GM21723 (cell line): ENCODE results near the gene ATRNL1.

Experiments
- ATAC-seq: cut with Tn5 transposase; IDR thresholded peaks from one replicate; pipeline ENCODE4 v1.9.1; 2021; ENCODE audit warnings: mild to moderate bottlenecking, moderate library complexity; ENCODE audit not compliant: unreplicated experiment

ATRNL1 gene

DNA sequence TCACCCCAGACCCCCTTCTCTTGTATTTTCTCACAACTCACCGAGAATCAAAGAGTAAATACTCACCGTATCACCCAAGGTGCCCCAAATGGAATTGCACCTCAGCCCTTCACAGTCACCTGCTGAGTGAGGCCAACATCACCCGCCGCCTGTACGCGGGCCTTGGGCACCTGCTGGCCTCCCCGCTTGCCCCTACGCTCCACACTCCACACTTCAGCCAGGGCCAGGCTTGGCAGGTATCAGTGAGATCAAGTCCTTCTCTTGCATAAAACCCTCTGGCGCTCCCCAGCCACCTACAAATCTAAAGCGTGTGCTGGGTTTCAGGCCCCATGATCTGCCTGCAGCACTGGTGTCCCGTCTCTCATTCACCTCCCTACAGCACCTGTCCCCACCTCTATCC, 879.3 kb downstream of the ATRNL1 start:
- no peak for ATAC-seq

DNA sequence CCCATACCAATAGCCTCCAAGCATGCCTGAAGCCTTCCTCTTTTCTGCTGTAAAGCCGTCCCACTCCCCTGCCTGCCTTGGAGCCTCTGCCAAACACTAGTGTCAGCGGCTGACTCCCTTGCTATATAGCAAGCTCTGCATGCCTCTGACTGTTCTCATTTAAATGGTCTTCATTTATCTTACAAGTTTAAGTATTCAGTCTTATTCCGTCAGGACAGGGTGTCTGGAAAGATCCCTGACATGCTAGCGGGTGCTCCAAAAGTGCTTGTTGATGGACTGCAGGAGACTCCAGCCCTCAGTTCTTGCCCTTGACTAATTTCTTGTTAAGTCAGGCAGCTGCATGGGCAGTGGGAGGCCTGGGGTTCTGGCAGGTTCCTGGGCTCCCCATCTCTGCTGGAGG, 881.2 kb downstream of the ATRNL1 start:
- no peak for ATAC-seq

DNA sequence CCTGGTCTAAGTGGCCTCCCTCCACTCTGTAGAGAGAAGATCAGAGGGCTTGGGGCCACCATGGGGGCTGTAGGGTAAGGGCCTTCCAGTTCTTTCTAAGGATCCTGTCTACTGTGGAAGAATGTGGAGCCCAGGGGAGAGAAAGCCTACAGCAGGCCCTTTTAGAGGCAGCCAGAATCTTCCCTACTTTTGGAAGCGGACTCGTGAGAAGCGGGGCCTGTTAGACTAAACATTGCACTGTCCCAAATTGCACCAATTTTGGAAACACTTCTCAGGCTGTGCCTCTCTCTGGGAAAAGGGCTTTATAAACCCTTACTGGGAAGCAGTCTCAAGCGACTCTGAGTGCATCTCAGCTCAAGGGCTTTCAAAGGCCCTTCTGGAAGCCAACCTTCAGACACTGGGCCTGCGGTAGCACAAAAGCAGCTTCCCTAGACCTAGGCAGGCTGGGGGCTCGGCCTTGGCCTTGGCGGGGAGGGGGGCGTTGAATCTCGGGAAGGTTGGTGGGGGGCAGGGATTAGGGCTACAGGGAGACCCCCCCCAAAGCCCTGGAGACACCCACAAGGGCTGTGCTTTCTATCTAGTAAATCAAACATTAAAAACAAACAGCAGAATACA, 881.8 kb downstream of the ATRNL1 start:
- ATAC-seq: no peak

GRCh38 chr10:115975506-115975905, 882.3 kb downstream of the ATRNL1 start:
- no peak for ATAC-seq

- no peak for ATAC-seq
These were observed 883.2 kb downstream of the ATRNL1 start for GRCh38 chr10:115976342-115976741.

- no peak for ATAC-seq
These were observed 884.7 kb downstream of the ATRNL1 start for GRCh38 chr10:115977855-115978254.

- ATAC-seq: no peak
These were observed 886.4 kb downstream of the ATRNL1 start for GRCh38 chr10:115979576-115979975.

- no peak for ATAC-seq
These were observed 887.3 kb downstream of the ATRNL1 start for GRCh38 chr10:115980470-115980869.

- ATAC-seq: no peak
These were observed 887.9 kb downstream of the ATRNL1 start for GRCh38 chr10:115981081-115981480.

- no peak for ATAC-seq
These were observed 888.9 kb downstream of the ATRNL1 start for GRCh38 chr10:115982076-115982475.

GRCh38 chr10:115982526-115982925, 889.4 kb downstream of the ATRNL1 start:
- ATAC-seq: no peak

DNA sequence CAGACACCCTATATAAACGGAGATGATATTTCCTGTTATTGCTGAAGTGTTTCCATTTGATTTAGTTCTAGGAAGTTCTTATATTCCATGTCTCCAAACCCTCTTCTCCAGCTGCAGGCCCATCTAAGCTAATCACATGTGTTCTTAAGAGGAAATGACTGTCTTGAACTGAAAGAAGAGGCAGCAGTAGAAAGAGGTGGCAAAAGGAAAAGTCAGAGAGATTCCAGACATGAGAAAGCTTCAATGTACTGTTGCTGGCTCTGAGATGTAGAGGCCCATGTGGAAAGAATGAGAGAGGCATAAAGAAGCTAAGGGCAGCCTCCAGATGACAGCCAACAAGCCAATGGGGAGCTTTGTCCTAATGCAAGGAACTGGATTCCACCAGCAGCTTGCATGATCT, 892.6 kb downstream of the ATRNL1 start:
- no peak for ATAC-seq

DNA sequence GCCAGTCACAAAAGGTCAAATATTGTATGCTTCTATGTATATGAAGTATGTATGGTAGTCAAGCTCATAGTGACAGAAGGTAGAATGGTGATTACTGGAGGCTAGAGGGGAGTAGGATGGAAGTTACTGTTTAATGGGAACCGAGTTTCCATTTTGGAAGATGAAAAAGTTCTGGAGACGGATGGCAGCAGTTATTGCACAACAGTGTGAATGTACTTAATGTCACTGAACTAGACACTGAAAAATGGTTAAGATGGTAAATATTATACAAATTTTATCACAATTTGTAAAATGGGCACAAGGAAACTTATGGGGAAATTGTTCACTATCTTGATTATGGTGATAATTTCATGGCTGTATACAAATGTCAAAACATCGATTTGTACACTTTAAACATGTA, 895.2 kb downstream of the ATRNL1 start:
- ATAC-seq: no peak

- no peak for ATAC-seq
These were observed 896.5 kb downstream of the ATRNL1 start for GRCh38 chr10:115989621-115990020.

- ATAC-seq: no peak
These were observed 899.2 kb downstream of the ATRNL1 start for GRCh38 chr10:115992236-115992986.

DNA sequence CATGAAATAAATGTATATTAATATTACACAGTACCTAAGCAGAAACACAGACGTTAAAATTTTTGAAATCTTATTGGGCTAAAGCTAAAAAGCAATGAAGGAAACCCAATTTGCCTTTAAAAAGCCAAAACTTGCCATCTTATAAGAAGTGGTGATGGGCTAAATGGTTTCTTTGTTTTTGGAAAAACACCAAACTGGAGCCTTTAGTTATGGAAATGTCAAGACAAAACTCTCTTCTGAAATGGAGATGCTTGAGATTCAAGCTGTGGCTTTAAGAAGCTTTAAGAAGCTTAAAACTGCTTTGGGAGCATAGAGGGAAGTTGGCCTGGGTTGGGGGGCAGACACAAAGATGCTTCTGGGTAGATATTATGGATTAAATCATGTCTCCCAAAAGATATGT, 902.9 kb downstream of the ATRNL1 start:
- no peak for ATAC-seq

DNA sequence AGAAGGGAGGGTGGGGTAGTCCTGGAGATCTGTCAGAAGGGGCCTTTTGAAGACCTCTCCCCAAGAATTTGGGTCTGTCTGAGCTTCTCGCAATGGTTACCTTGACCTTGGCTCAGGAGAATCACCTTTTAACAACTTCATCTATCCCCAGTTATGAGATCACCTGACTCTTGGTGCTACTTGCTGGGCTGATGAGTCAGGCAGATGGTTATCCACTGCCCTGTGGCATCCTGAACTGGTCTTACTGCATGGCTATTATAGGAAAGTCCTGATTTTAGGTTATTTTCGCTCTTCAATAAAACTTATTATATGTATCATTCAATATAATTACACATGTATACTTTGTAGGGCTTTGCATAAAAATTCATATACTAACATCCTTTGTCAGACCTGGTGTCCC, 905.1 kb downstream of the ATRNL1 start:
- ATAC-seq: no peak
